Calu3 (cell line): ENCODE data around the gene TENT5C. TPM values are rescaled to one million over a fixed set of nuclear protein-coding genes. Genes with fewer than 3 reads are reported as not detected.

Experiments used
- BruUV-seq: library from RNA; stranded (reverse); fragments of 400-500 nt; replicated peaks from 2 replicates; lab custom pipeline; 2021; lab: Mats Ljungman, UMichigan
- CTCF ChIA-PET: fragments of 300-600 bp; sonication (Branson Sonifier 250); formaldehyde crosslinking; loops from one replicate; lab custom pipeline; 2022; ENCODE audit warnings: antibody characterized with exemption; lab: Charles Lee
- DNase-seq: peaks from one replicate; pipeline ENCODE4 v3.0.0; 2022
- H3K27ac Mint-ChIP-seq: one replicate; pipeline ENCODE4 v1.8.0; 2022; ENCODE audit warnings: mixed read lengths; ENCODE audit not compliant: unreplicated experiment
- H3K27me3 Mint-ChIP-seq: one replicate; pipeline ENCODE4 v1.8.0; 2022; ENCODE audit warnings: mixed read lengths; ENCODE audit not compliant: unreplicated experiment
- H3K36me3 Mint-ChIP-seq: one replicate; pipeline ENCODE4 v1.8.0; 2022; ENCODE audit warnings: mild to moderate bottlenecking, moderate library complexity, mixed read lengths; ENCODE audit not compliant: insufficient read depth, unreplicated experiment
- H3K4me1 Mint-ChIP-seq: one replicate; pipeline ENCODE4 v1.8.0; 2022; ENCODE audit warnings: mild to moderate bottlenecking, low read depth, mixed read lengths; ENCODE audit not compliant: unreplicated experiment
- H3K4me3 Mint-ChIP-seq: one replicate; pipeline ENCODE4 v1.8.0; 2022; ENCODE audit warnings: mild to moderate bottlenecking, low read depth, moderate library complexity, mixed read lengths; ENCODE audit not compliant: unreplicated experiment
- H3K9me3 Mint-ChIP-seq: one replicate; pipeline ENCODE4 v1.8.0; 2022; ENCODE audit warnings: low read depth, mixed read lengths; ENCODE audit not compliant: unreplicated experiment
- CTCF ChIP-seq: fragments of 200-600 bp; IDR thresholded peaks from one replicate; pipeline ENCODE4 v1.8.0; 2022; ENCODE audit warnings: antibody characterized with exemption; ENCODE audit not compliant: unreplicated experiment
- intact Hi-C: fragments of 100-400 bp; cut with micrococcal nuclease; formaldehyde crosslinking; loops from one replicate; pipeline ENCODE4 v1.10.0; 2022; ENCODE audit not compliant: unreplicated experiment
- total RNA-seq: library from RNA; stranded (reverse); gene quantifications from 2 replicates; pipeline ENCODE4 v1.2.3, GENCODE V29; 2022

Gene TENT5C
- total RNA-seq, 1 experiment from 2014 or later = 0.28 TPM

- Mint-ChIP-seq H3K9me3 (no peaks in the 10 kb centered on the region), H3K27me3 (peaks cover 16% of the 10 kb centered on the region), H3K27ac (no peak overlapping the region), H3K4me1 (no peaks in the 10 kb centered on the region), H3K4me3 (no peak overlapping the region), H3K36me3 (no peaks in the 10 kb centered on the region)
- no peak for DNase-seq
- BruUV-seq = no TSS peak
- no peak for TF ChIP-seq CTCF
- intact Hi-C loops = no loop called here
- CTCF ChIA-PET = interaction anchor here (0.5 kb wide), 1 partner anchor 21 kb away, joined by 3 read pairs; no protein-coding TSS in a partner anchor
These were observed 9.7 kb upstream of the TENT5C start for GRCh38 chr1:117596023-117596720.

- Mint-ChIP-seq H3K36me3 (no peaks in the 10 kb centered on the region), H3K27me3 (peaks cover 32% of the 10 kb centered on the region), H3K27ac (no peak overlapping the region), H3K9me3 (no peaks in the 10 kb centered on the region), H3K4me3 (no peak overlapping the region), H3K4me1 (no peaks in the 10 kb centered on the region)
- BruUV-seq = no TSS peak
- TF ChIP-seq CTCF = no peak
- intact Hi-C loops = no loop called here
- CTCF ChIA-PET = no interaction called here
- DNase-seq = no peak
These were observed 7.4 kb upstream of the TENT5C start for GRCh38 chr1:117598489-117598888.

GRCh38 chr1:117599286-117600221 lies 6.3 kb upstream of the TENT5C start:
- no peak overlapping the region for H3K4me3 Mint-ChIP-seq
- peaks cover 42% of the 10 kb centered on the region for H3K27me3 Mint-ChIP-seq
- TF ChIP-seq CTCF = no peak
- BruUV-seq = no TSS peak
- intact Hi-C loops = no loop called here
- no peaks in the 10 kb centered on the region for H3K9me3 Mint-ChIP-seq
- H3K27ac Mint-ChIP-seq = no peak overlapping the region
- H3K4me1 Mint-ChIP-seq = no peaks in the 10 kb centered on the region
- no peak for DNase-seq
- no peaks in the 10 kb centered on the region for H3K36me3 Mint-ChIP-seq
- CTCF ChIA-PET = interaction anchor here (0.6 kb wide), 1 partner anchor 58 kb away, joined by 5 read pairs; no protein-coding TSS in a partner anchor

GRCh38 chr1:117600325-117600943 lies 5.4 kb upstream of the TENT5C start:
- Mint-ChIP-seq H3K36me3 (peaks cover 4% of the 10 kb centered on the region), H3K4me1 (no peaks in the 10 kb centered on the region), H3K9me3 (no peaks in the 10 kb centered on the region), H3K27me3 (peaks cover 47% of the 10 kb centered on the region), H3K27ac (no peak overlapping the region), H3K4me3 (no peak overlapping the region)
- BruUV-seq = no TSS peak
- no peak for DNase-seq
- intact Hi-C loops = no loop called here
- CTCF ChIA-PET = no interaction called here
- TF ChIP-seq CTCF = no peak
